GM21526 (cell line): ENCODE data around the gene AMTN.
A peak's percentile ranks its signal among the peaks of the same experiment; 100 is the strongest.
"Not testable (repeated sequence)": the region's sequence is repeated elsewhere in the genome, so short reads cannot be mapped to it uniquely, and the experiment has no call there.

Source experiments
- ATAC-seq: cut with Tn5 transposase; IDR thresholded peaks from one replicate; pipeline ENCODE4 v1.9.1; 2021; ENCODE audit warnings: moderate library complexity; ENCODE audit not compliant: unreplicated experiment, low FRiP score

AMTN gene

GRCh38 chr4:70518269-70518668 lies at the start of gene AMTN:
AMTN (plus strand) TSS chr4:70518569; CDS start chr4:70518778, 209 bp downstream.
- no peak for ATAC-seq

DNA sequence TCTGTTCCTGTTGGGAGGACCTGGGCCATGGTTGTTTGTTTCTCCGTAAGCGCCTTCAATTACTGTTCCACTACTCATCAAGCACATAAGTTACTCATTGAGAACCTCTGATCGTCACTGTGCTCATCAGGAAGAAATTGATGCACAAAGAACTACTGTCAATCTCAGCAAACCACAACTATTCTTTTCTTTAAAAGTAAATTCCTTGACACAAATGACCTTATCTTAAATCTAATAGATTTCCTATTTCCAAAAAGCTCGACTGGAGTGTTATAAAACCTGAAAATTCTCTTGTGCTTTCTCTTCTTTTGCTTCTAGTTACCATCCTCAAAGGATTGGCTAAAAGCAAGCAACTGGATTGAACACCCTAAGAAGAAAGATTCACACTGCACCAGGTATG lies 46.5 kb upstream of the AMTN start, which contains the start of gene MUC7:
TSS of gene MUC7 (plus strand) at position 301 of the 400 bp plus-strand sequence. CDS start 1,825 bp downstream, outside the sequence.
- ATAC-seq = no peak

- no peak for ATAC-seq
Measured at GRCh38 chr4:70473679-70474078, 44.7 kb upstream of the AMTN start.

DNA sequence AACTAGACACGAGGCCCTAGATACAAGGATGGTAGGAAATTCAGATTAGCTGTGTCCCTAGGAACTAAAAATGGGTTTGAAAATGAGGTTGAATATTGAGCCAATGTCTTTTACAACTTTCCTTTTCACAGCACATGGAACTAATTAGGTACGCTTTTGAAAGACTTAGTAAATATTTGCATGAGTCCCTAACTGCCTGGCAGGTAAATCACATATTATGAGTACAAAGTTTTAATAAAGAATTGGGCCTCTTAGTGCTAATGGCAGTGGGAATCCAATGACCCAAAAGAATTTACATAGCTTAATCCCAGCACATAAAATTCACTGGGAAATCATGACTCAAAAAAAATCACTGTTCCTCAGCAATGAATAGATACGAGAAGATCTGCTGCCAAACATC lies 29.6 kb upstream of the AMTN start:
- no peak for ATAC-seq

GRCh38 chr4:70496231-70496630 lies 22.1 kb upstream of the AMTN start:
- ATAC-seq = no peak

- not testable (repeated sequence) for ATAC-seq
Measured at GRCh38 chr4:70501838-70502237, 16.5 kb upstream of the AMTN start.

DNA sequence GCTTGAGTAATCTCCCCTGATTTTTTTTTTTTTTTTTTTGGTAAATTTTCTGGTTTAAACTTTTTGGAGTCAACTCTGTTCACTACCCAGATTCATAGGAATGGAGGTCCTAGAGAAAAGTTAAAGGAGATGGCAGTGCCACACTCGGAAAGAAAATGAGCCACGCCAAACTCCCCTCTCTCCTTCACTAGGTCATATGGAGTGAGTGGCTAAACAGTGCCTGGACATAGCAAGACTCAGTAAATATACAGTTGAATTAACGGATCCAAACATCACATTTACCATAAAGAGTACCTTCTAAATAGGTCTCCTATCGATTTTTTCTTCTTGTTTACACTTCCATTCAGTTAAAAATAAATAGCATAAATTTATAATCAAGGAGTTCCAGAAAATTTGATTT lies 13.6 kb upstream of the AMTN start:
- no peak for ATAC-seq

- peak; percentile 97 for ATAC-seq
Measured at GRCh38 chr4:70505151-70505748, 13.1 kb upstream of the AMTN start.

GRCh38 chr4:70508801-70509200 lies 9.6 kb upstream of the AMTN start:
- ATAC-seq = no peak

DNA sequence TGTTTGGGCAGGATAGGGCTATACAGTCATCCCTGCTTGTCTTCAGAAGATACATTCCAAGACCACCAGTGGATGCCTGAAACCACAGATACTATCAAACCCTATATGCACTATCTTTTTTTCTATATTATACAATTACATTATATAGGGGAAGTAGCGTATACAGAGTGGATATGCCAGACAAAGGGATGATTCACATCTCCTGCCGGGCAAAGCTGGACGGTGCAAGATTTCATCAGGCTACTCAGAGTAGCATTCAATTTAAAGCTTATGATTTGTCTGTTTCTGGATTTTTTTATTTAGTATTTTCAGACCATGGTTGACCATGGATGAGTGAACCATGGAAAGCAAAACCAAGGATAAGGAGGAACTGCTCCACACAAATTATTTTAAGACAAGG lies 7.0 kb upstream of the AMTN start:
- ATAC-seq = no peak

- no peak for ATAC-seq
Measured at GRCh38 chr4:70515367-70516250, 2.8 kb upstream of the AMTN start.

GRCh38 chr4:70518716-70519115 lies 347 bp downstream of the AMTN start:
- no peak for ATAC-seq

DNA sequence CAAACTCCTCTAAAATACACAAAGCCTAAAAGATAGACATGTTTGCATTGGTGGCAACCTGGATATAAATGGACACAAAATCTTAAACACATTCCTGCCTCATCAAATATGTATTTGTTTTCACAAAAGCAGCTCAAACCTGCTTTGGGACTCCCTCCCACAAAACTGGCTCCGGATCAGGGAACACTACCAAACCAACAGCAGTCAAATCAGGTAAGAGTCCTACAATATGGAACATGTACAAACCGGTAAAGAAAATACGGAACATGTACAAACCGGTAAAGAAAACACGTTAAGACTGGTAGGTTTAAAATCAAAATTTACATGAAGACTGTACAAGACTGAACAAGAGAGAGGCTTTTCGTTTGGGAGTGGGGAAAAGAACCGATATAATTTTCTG lies 4.3 kb downstream of the AMTN start:
- no peak for ATAC-seq

DNA sequence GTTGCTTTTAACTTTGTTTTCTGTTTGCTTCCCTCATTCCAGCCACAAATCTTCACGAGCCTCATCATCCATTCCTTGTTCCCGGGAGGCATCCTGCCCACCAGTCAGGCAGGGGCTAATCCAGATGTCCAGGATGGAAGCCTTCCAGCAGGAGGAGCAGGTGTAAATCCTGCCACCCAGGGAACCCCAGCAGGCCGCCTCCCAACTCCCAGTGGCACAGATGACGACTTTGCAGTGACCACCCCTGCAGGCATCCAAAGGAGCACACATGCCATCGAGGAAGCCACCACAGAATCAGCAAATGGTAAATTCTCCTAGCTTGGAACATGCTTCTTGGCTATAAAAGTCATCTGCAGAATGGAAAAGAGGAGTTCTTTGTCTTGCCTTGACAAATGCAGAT lies 12.6 kb downstream of the AMTN start:
- ATAC-seq = no peak

DNA sequence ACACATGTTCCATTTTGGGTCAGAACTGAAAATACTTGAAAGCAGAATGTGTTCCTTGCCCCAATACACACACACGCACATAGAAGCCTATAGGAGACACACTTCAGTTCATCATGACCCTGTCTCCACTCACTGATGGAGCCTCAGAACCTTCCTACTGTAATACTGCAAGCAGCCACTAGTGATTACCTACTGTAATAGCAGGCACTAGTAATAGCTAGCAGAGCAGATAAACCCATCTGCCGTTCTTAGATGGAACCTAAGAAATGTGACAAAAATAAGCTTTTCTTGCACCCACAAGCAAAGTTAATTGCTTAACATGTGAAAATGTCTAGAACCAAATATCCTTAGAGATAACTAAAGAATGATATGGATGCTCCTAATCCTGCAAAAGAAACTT lies 13.6 kb downstream of the AMTN start:
- peak; percentile 95 for ATAC-seq

DNA sequence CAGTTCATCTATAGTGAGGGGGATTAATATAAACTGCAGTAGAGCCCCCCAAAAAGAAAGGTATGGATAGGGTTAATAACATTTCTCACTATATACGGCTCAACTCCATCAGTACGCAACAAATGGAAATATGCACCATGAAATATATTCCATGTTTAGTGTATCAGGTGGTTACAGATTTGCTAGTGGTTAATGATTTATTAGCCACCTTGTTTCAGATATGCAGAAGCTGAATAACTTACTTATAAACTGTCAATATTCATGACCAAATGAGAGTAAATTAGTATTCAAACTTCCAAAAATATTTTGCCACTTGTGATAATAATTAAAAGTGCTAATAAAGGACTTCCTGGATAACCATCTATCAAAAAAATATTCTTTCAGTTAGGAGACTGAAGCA lies 14.8 kb downstream of the AMTN start:
- ATAC-seq = no peak

DNA sequence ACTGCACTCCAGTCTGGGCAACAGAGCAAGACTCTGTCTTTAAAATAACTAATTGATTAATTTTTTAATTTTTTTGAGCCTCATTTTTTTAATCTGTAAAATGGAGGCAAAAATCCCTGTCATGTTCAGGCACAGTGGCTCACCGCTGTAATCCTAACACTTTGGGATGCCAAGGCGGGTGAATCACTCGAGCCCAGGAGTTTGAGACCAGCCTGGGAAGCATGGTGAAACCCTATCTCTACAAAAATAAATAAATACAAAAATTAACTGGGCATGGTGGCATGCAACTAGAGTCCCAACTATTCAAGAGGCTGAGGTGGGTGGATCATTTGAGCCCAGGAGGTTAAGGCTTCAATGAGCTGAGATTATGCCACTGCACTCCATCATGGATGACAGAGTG lies 15.4 kb downstream of the AMTN start:
- no peak for ATAC-seq

GRCh38 chr4:70534886-70535285 lies 16.5 kb downstream of the AMTN start:
- ATAC-seq = not testable (repeated sequence)

DNA sequence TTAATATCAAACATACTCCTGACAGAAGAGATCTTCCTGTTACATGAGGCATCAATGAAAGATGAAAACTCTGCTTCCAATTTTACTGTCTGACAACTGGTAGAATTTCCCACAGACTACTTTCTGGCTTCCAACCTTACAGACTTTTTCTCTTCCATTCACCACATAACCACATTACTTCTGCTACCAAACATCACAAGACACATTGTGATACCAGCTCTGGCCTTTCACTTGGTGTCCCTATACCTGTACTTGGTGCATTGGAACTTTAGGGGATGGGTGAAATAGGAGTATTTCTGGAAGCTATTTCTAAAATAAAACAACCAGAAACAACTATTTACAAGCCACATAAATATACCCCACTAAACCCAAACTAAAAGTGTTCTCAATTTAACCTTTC lies 20.5 kb downstream of the AMTN start:
- ATAC-seq = no peak

GRCh38 chr4:70544279-70544868 lies 26.0 kb downstream of the AMTN start:
- peak; percentile 78 for ATAC-seq

- no peak for ATAC-seq
Measured at GRCh38 chr4:70556856-70557255, 38.5 kb downstream of the AMTN start.
